Embryonic facial prominence (tissue), 1 donor: ENCODE data around the gene SPATA18.
A peak's percentile ranks its signal among the peaks of the same experiment; 100 is the strongest.

Source experiments
- DNase-seq: peaks from one replicate; pipeline ENCODE4 v3.0.0-alpha.2; 2016; ENCODE audit errors: extremely low spot score

Gene SPATA18, protein sequence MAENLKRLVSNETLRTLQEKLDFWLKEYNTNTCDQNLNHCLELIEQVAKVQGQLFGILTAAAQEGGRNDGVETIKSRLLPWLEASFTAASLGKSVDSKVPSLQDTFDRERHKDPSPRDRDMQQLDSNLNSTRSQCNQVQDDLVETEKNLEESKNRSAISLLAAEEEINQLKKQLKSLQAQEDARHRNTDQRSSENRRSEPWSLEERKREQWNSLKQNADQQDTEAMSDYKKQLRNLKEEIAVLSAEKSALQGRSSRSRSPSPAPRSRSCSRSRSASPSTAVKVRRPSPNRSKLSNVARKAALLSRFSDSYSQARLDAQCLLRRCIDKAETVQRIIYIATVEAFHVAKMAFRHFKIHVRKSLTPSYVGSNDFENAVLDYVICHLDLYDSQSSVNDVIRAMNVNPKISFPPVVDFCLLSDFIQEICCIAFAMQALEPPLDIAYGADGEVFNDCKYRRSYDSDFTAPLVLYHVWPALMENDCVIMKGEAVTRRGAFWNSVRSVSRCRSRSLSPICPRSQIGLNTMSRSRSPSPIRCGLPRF

GRCh38 chr4:52051213-52051614 is at the start of gene SPATA18:
Gene SPATA18 (plus strand): TSS chr4:52051304. CDS start chr4:52051705, 401 bp downstream.
- no peak for DNase-seq

- DNase-seq, result no peak
These were observed 49.5 kb upstream of the SPATA18 start for GRCh38 chr4:52001616-52002015.

DNA sequence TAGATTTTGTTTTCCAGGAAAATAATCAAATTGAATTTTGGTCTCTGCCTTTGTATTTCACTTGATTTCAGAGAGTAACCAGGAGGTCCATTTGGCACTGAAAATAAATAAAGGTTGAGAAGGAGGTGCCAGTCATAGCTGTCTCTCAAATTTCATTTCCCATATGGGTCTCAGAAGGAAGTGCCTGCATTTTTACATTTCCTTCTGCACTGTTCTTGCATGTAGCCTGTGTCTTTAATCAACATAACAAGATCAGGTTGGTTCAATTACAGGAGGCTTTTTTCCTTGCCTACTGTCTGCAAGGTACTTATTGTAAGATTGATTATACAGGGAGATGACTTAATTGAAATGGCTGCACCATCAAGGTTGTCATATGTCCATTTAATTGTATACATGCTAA is 46.7 kb upstream of the SPATA18 start:
- DNase-seq, result no peak

GRCh38 chr4:52005604-52006273 is 45.4 kb upstream of the SPATA18 start:
- no peak for DNase-seq

DNA sequence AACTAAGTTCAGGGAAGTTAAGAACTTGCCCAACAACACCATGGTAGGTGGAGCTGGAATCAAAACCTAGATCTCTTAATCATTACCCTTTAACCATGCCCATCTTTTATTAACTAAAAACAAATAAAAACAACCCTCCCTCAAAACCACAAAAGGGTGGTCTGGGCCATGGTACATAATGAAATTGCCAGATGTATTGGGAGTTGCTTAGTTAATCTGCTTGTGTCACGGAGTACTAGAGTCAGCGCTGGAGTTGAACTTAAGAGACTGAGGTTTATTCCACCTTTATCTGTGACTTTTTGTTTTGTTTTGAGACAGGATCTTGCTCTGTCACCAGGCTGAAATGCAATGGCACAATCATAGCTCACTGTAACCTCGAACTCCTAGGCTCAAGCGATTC is 44.2 kb upstream of the SPATA18 start:
- DNase-seq, result no peak

- no peak for DNase-seq
These were observed 40.1 kb upstream of the SPATA18 start for GRCh38 chr4:52010986-52011385.

DNA sequence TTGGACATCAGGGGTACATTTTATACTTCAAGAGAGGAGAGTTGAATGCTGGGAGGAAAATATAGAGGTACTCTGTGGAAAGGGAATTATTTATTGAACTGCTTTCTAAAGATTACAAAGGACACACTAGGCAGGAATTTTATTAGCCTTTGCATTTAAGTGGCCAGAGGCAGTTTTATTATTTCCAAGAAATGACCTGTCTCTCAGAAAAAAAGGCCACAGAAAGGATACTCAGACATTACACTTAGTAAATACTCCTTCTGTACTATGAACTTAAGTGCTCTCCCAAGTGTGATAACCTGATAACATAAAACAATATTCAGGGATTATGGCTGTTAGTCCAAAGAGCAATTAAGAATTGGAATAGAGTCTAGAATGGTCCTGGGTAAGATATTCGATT is 38.5 kb upstream of the SPATA18 start:
- no peak for DNase-seq

- no peak for DNase-seq
These were observed 36.2 kb upstream of the SPATA18 start for GRCh38 chr4:52014903-52015302.

GRCh38 chr4:52015366-52015765 is 35.7 kb upstream of the SPATA18 start:
- no peak for DNase-seq

DNA sequence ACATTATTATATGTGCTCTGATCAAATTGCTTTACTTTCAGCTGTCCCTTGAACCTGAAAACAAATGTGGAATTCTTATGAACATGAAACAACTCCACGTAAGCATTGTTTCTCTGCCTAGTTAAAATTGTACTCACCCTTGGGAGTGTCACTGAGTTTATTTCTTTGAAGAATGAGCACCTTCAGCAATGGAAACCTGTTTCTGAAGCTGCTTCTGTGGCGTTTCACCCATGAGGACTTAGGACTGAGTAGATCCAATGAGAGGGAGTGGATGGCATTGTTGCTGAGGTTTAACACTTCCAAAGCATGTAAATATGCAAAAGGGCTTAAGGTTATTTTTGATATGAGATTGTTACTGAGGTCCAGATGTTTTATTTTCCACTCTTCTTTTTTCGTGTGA is 34.1 kb upstream of the SPATA18 start:
- no peak for DNase-seq

DNA sequence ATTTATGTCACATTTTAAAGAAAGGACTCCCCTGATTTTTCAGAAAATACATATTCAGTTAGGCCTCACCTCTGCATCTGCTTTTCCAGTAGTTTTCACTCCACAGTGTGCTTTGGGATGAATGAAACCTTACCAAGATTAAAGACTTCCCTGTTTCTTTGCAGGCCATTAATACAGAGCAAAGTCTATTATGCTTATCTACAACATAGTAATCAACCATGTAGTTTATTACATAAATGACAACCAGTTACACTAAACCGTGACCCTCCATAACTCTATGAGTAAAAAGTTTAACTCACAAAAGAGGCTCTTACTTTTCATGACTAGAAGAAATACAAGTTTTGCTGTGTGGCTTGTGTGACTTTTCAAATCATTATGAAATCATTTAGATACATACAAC is 33.3 kb upstream of the SPATA18 start:
- DNase-seq, result no peak

- DNase-seq, result no peak
These were observed 31.0 kb upstream of the SPATA18 start, which contains the start of gene LRRC66 for GRCh38 chr4:52019936-52020657. Gene LRRC66 (minus strand): TSS chr4:52020363. CDS start chr4:52017613, 2,750 bp downstream.

- DNase-seq, result no peak
These were observed 22.1 kb upstream of the SPATA18 start for GRCh38 chr4:52028970-52029369.

- DNase-seq, result no peak
These were observed 19.1 kb upstream of the SPATA18 start for GRCh38 chr4:52032005-52032404.

DNA sequence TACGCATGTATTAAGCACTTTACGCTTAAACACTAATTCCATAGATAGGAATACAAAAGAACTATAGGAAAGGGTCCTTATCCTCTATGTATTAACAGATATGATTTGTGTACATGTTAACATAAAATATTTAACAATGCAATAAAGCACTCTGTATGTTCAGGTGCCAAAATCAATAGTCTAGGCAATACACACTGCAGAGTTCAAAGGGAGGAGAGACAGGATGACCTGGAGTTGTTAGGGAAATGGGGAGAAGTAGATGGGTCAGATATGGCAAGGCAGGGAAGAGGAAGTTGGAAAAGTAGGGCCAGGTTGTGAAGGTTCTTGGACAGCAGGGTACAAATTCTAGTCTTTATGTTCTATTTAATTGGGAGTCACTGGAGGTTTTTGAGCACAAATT is 15.9 kb upstream of the SPATA18 start:
- no peak for DNase-seq

DNA sequence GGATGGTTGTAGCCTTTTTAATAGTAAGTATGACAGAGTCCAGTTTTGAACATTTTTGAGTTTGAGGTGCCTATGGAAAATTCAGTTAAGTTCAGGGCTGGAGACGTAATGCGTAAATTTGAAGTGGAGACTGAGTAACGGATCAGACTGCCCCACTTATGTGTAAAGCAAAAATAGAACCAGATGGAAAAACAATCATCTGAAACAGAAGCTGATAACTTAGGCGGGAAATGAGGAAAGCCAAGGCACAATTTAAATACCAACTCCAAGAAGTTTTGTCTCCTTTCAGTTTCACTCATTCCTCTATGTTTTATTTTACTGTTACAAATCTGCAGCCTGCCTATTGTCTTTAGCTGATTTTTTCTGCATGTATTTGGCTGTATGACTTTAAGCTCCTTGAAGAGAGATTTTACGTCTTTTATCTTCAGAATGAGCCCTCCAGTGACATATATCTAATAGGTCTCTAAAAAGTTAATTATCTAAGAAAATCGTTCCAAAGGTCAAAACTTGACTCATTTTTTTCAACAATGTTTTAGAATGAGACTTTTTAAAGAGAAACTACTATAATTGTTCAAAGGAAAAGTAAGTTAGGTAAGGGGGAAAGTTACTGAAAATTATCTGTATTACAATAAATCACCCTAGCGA is 14.1 kb upstream of the SPATA18 start:
- peak; percentile 22 for DNase-seq

GRCh38 chr4:52037689-52038102 is 13.4 kb upstream of the SPATA18 start:
- peak; percentile 48 for DNase-seq

DNA sequence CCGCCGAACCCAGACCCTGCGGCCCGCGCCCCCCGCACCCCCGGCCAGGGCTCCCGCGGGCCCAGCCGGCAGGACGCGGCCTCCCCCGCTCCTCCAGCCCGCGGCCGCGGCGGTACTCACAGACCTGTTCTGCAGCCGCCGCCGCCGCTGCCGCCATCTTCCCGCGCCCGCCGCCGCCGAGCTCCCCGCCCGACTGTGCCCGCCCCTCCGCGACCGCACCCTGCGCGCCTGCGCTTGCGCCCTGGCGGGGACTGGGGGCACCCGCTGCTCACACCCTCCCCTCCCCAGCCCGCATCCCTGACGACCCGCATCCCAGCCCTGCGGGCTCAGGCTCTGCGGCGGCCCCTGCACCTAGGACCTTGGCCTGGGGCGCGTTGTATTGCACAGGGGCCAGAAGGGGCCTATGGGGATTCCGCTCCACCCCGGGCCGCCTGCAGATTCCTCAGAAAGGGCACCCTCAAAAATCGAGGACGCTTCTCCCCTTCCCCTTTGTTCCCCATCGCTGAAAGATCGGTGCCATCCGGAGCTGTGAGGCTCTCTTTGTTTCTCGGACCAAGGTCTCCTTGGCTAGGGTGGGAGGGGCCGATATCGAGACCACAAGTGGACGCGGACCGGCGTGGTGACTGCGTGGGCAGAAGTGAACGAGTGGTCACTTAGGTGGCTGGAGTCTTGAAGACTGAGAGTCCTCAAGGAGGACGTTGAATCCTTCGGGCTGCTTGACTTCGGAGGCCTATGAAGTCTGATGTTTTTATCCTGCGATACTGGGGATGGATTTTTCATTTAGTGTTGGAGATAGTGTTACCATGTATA is 12.8 kb upstream of the SPATA18 start, which contains the start of gene SGCB:
Gene SGCB (minus strand): TSS at position 197 of the 810 bp plus-strand sequence. CDS start 40 bp downstream, at position 157.
- peak; percentile 31 for DNase-seq

DNA sequence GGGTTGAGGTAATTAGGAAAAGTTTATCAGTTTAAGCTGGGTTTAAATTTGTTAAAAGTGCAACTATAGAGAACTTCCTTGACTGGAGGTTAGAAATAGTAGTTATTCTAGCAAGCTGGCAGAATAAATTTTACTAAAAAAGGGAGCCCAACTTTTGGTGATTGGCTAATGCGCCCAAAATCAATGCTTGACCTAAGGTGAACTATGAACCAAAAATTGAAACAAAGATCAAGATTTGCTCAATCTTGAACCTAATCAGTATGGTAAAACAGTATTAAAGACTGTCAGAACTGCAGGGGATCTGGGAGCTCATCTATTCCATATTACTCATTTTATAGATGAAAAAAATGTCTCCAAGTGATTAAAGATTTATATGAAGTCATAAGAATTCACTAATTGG is 6.1 kb upstream of the SPATA18 start:
- DNase-seq, result no peak

DNA sequence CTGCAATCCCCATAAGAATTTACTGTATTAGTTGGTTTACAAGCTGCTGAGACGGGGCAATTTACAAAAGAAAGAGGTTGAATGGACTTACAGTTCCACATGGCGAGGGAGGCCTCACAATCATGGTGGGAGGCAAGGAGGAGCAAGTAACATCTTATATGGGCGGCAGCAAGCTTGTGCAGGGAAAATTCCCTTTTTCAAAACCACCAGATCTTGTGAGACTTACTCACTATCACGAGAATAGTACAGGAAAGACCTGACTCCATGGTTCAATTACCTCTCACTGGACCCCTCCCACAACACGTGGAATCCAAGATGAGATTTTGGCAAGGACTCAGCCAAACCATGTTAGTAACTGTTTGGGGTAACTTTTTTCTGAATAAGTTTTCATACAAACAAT is 1.8 kb upstream of the SPATA18 start:
- no peak for DNase-seq
